Activated naive CD8-positive, alpha-beta T cell treated with anti-CD3 and anti-CD28 coated beads, Interleukin-2, amount 10 ng/mL, durations not matched to agents 7 days and 5 days (primary cell): ENCODE results near the gene SCNN1A. TPM values are rescaled to one million over a fixed set of nuclear protein-coding genes. Genes with fewer than 3 reads are reported as not detected.

ENCODE experiments used
- ATAC-seq: fragments of 150-1000 bp; cut with Tn5 transposase; one replicate; pipeline ENCODE4 v1.10.0; 2021; ENCODE audit warnings: low read depth, moderate library complexity
- POLR2A ChIA-PET: fragments of 350-600 bp; sonication (Branson Sonifier 250); formaldehyde crosslinking; loops from one replicate; lab custom pipeline; 2021; ENCODE audit warnings: antibody characterized with exemption; lab: Charles Lee
- DNase-seq: peaks from one replicate; pipeline ENCODE4 v3.0.0; 2021
- H3K27ac Mint-ChIP-seq: one replicate; pipeline ENCODE4 v1.8.0; 2022; ENCODE audit warnings: mild to moderate bottlenecking, mixed read lengths
- H3K27me3 Mint-ChIP-seq: one replicate; pipeline ENCODE4 v1.8.0; 2022; ENCODE audit warnings: mild to moderate bottlenecking, moderate library complexity, mixed read lengths
- H3K36me3 Mint-ChIP-seq: one replicate; pipeline ENCODE4 v1.8.0; 2021; ENCODE audit warnings: mild to moderate bottlenecking, mixed read lengths
- H3K4me1 Mint-ChIP-seq: one replicate; pipeline ENCODE4 v1.8.0; 2021; ENCODE audit warnings: mixed read lengths
- H3K4me3 Mint-ChIP-seq: one replicate; pipeline ENCODE4 v1.8.0; 2022; ENCODE audit warnings: mild to moderate bottlenecking, moderate library complexity, mixed read lengths
- H3K9me3 Mint-ChIP-seq: one replicate; pipeline ENCODE4 v1.8.0; 2021; ENCODE audit warnings: mixed read lengths
- total RNA-seq, 2 experiments: library from RNA; stranded (reverse); gene quantifications; one replicate each; pipeline ENCODE4 v1.2.3, GENCODE V29; 2021

SCNN1A gene
- total RNA-seq, 2 experiments from 2014 or later = 0.43 to 1.1 TPM

DNA sequence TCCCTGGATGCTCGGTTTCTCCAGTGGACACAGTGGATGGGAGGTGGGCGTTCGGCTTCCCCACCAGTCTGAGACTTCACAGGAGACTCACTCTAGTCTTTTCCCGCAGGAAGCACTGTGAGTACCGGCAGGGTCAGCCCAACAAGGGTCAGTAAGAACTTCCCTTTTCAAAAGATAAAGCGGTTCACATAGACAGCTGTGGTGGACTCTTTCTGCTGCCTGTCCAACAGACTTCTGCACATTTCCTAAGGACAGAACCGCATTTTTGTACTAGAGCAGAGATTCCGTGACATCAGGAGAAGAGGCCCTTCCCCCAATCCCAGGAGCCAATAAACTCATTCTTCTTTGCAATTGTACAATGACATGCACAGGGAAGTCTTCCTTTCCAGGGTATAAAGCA lies 19.0 kb upstream of the SCNN1A start:
- H3K27me3 Mint-ChIP-seq = peaks cover 7% of the 10 kb centered on the region
- no peak for DNase-seq
- H3K9me3 Mint-ChIP-seq = no peaks in the 10 kb centered on the region
- no peaks in the 10 kb centered on the region for H3K4me1 Mint-ChIP-seq
- no peak for ATAC-seq
- H3K4me3 Mint-ChIP-seq = no peak overlapping the region
- POLR2A ChIA-PET = no interaction called here
- H3K36me3 Mint-ChIP-seq = no peaks in the 10 kb centered on the region
- H3K27ac Mint-ChIP-seq = no peak overlapping the region

DNA sequence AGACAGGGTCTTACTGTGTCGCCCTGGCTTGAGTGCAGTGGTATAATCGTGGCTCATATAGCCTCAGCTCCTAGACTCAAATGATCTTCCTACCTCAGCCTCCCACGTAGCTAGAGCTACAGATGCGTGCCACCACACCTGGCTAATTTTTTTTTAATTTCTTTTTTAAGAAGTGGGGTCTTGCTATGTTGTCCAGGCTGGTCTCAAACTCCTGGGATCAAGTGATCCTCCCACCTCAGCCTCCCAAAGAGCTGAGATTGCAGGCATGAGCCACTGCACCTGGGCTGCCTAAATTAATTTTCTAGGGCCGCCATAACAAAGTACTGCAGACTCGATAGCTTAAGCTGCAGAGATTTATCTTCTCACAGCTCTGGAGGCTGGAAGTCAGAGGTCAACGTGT lies 17.7 kb upstream of the SCNN1A start:
- H3K27me3 Mint-ChIP-seq = peaks cover 7% of the 10 kb centered on the region
- H3K9me3 Mint-ChIP-seq = no peaks in the 10 kb centered on the region
- ATAC-seq = no peak
- no peaks in the 10 kb centered on the region for H3K36me3 Mint-ChIP-seq
- no peak overlapping the region for H3K27ac Mint-ChIP-seq
- H3K4me3 Mint-ChIP-seq = no peak overlapping the region
- POLR2A ChIA-PET = no interaction called here
- no peaks in the 10 kb centered on the region for H3K4me1 Mint-ChIP-seq
- DNase-seq = no peak

DNA sequence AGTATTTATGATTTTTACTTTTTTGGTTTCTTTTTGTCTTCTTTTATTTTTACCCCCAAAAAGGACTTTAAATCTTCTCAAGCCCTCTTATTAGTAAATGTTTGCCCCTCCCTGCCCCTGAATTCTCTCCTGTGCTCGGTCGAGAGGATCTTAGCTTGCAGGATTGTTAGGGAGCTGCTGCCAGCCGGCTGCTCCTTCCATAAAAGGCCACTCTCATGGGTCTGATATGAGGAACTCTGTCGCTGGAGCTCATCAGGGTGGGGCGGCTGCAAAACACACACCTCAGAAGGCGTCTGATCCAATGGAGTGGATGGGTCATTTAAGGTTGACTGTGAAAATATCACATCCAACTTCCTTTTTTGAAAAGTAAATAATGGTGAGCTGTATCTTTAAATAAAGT lies 17.1 kb upstream of the SCNN1A start:
- Mint-ChIP-seq H3K4me1 (no peaks in the 10 kb centered on the region), H3K36me3 (no peaks in the 10 kb centered on the region), H3K27me3 (peaks cover 7% of the 10 kb centered on the region), H3K9me3 (no peaks in the 10 kb centered on the region), H3K27ac (no peak overlapping the region), H3K4me3 (no peak overlapping the region)
- POLR2A ChIA-PET = no interaction called here
- DNase-seq (no peak), ATAC-seq (no peak)

DNA sequence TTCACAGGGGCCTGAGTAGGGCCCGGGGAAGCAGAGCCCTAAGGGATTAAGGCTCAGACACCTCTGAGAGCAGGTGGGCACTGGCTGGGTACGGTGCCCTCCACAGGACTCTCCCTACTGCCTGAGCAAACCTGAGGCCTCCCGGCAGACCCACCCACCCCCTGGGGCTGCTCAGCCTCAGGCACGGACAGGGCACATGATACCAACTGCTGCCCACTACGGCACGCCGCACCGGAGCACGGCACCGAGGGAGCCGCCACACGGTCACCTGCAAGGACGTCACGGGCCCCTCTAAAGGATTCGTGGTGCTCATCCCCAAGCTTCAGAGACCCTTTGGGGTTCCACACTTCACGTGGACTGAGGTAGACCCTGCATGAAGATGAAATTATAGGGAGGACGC lies 15.7 kb upstream of the SCNN1A start:
- DNase-seq (no peak), ATAC-seq (no peak)
- no peaks in the 10 kb centered on the region for H3K4me1 Mint-ChIP-seq
- no peaks in the 10 kb centered on the region for H3K36me3 Mint-ChIP-seq
- peaks cover 11% of the 10 kb centered on the region for H3K27me3 Mint-ChIP-seq
- no peak overlapping the region for H3K4me3 Mint-ChIP-seq
- POLR2A ChIA-PET = no interaction called here
- no peaks in the 10 kb centered on the region for H3K9me3 Mint-ChIP-seq
- H3K27ac Mint-ChIP-seq = no peak overlapping the region

DNA sequence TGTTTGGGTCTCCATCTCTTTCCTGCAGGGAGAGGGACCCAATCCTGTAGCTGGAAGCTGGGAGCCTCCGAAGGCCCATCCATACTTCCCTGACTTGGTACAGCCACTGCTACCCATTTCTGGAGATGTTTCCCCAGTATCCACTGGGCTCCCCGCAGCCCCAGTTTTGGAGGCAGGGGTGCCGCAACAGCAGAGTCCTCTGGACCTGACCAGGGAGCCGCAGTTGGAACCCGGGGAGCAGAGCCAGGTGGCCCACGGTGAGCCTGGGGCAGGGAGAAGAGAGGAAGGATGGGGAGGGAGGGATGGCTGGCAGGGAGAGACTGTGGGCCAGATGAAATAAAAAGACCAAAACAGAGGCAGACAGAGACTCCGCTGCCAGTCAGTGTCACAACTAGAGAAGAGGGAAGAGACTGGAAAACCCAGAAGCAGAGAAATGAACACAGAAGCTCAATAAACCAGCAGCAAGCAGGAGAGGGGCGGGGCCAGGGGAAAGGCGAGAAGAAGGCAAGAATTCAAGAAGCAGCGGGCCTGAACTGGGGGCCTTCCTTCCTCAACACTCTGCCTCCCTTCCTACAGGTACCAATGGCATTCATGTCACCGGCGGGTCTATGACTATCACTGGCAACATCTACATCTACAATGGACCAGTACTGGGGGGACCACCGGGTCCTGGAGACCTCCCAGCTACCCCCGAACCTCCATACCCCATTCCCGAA lies 14.9 kb upstream of the SCNN1A start:
- POLR2A ChIA-PET = no interaction called here
- ATAC-seq = no peak
- no peaks in the 10 kb centered on the region for H3K36me3 Mint-ChIP-seq
- H3K4me1 Mint-ChIP-seq = no peaks in the 10 kb centered on the region
- H3K27ac Mint-ChIP-seq = no peak overlapping the region
- H3K9me3 Mint-ChIP-seq = no peaks in the 10 kb centered on the region
- no peak overlapping the region for H3K4me3 Mint-ChIP-seq
- H3K27me3 Mint-ChIP-seq = peaks cover 12% of the 10 kb centered on the region
- DNase-seq = no peak

DNA sequence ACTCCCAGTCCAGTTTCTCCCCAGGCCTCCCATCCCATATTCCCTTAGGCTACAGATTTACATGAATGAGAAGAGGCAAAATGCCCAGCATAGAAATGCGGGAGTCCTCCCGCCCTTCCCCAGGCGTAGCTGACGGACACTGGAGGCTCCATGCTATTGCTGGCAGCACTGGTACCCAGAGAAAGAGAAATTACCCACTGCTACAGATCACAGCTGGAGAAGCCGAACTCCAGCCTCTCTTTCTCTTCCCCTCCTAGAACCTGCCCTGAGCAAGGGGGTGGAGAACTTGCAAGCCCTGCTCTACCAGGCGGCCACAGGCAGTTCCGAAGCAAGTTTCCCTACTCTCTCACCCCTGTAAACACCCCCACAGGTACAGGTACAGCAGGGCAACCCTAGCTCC lies 12.2 kb upstream of the SCNN1A start:
- Mint-ChIP-seq H3K36me3 (no peaks in the 10 kb centered on the region), H3K4me1 (no peaks in the 10 kb centered on the region), H3K4me3 (no peak overlapping the region), H3K9me3 (no peaks in the 10 kb centered on the region), H3K27me3 (peaks cover 23% of the 10 kb centered on the region), H3K27ac (no peak overlapping the region)
- ATAC-seq = no peak
- no peak for DNase-seq
- POLR2A ChIA-PET = no interaction called here

DNA sequence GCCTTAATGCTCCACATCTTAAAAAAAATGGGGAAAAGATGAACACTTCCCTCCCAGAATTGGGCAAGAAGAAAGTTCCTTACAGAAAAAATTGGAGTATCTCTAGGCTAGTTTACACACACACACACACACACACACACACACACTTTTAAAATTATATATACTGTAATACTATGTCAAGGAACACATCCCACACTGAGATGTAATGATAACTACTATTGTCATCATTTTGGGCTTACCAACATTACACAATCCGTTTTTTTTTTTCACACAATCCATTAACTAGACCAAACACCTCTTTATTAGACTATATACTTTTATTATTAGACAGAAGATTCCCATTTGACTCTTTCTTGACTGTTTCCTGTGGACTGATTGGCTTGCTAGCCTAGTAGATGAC lies 11.1 kb upstream of the SCNN1A start:
- H3K4me3 Mint-ChIP-seq = no peak overlapping the region
- no peaks in the 10 kb centered on the region for H3K36me3 Mint-ChIP-seq
- POLR2A ChIA-PET = no interaction called here
- no peak for ATAC-seq
- DNase-seq = no peak
- peaks cover 32% of the 10 kb centered on the region for H3K27me3 Mint-ChIP-seq
- H3K9me3 Mint-ChIP-seq = no peaks in the 10 kb centered on the region
- no peak overlapping the region for H3K27ac Mint-ChIP-seq
- no peaks in the 10 kb centered on the region for H3K4me1 Mint-ChIP-seq

DNA sequence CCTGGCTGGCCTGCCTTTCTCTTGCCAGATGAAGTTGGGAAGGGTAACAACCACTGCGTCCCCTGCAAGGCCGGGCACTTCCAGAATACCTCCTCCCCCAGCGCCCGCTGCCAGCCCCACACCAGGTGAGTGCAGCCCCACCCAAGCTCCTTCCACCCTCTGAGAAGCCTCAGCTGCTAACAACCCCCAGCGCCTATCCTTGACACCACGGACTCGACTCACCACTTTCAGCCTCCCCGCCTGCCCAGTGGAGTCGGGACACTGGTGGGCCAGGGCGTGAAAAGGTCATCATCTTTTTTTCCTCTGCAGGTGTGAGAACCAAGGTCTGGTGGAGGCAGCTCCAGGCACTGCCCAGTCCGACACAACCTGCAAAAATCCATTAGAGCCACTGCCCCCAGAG lies 10.7 kb upstream of the SCNN1A start:
- DNase-seq (no peak), ATAC-seq (no peak)
- Mint-ChIP-seq H3K36me3 (no peaks in the 10 kb centered on the region), H3K27ac (no peak overlapping the region), H3K27me3 (peaks cover 34% of the 10 kb centered on the region), H3K4me1 (no peaks in the 10 kb centered on the region), H3K9me3 (no peaks in the 10 kb centered on the region), H3K4me3 (no peak overlapping the region)
- POLR2A ChIA-PET = interaction anchor here (1.0 kb wide), 1 partner anchor 52 kb away, joined by 3 read pairs; no protein-coding TSS in a partner anchor

DNA sequence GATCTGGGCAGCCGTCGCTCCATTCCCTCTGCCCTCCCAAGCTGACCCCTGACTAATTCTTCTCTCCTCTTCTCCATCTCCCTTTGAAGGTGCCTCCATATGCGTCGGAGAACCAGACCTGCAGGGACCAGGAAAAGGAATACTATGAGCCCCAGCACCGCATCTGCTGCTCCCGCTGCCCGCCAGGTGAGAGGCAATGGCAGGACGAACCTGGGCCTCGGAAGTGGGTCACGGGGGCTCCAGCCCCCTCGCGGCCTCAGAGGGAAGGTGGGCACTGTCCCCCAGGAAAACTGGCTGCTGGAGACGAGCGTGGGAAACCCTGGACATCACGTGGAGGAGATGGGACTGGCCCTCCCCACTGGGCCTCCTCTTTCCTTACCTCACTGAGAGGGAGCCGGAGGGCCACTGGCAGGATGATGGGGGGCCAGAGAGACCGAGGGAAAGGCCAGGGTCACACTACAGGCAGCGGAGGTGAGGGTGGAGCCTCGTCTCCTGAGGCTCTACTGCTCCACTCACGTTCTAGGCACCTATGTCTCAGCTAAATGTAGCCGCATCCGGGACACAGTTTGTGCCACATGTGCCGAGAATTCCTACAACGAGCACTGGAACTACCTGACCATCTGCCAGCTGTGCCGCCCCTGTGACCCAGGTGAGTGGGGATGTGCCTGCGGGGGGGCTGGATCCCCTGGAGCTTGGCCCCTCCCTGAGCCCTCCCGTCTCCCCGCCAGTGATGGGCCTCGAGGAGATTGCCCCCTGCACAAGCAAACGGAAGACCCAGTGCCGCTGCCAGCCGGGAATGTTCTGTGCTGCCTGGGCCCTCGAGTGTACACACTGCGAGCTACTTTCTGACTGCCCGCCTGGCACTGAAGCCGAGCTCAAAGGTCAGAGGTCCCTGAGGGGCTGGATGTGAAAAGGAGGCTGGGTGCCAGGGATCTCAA lies 9.4 kb upstream of the SCNN1A start:
- H3K27ac Mint-ChIP-seq = peak overlapping the region; percentile 23
- H3K4me3 Mint-ChIP-seq = no peak overlapping the region
- no peaks in the 10 kb centered on the region for H3K4me1 Mint-ChIP-seq
- DNase-seq (no peak), ATAC-seq (no peak)
- no peaks in the 10 kb centered on the region for H3K36me3 Mint-ChIP-seq
- POLR2A ChIA-PET = interaction anchor here (1.0 kb wide), 1 partner anchor 51 kb away, joined by 3 read pairs; no protein-coding TSS in a partner anchor
- no peaks in the 10 kb centered on the region for H3K9me3 Mint-ChIP-seq
- H3K27me3 Mint-ChIP-seq = peaks cover 37% of the 10 kb centered on the region

DNA sequence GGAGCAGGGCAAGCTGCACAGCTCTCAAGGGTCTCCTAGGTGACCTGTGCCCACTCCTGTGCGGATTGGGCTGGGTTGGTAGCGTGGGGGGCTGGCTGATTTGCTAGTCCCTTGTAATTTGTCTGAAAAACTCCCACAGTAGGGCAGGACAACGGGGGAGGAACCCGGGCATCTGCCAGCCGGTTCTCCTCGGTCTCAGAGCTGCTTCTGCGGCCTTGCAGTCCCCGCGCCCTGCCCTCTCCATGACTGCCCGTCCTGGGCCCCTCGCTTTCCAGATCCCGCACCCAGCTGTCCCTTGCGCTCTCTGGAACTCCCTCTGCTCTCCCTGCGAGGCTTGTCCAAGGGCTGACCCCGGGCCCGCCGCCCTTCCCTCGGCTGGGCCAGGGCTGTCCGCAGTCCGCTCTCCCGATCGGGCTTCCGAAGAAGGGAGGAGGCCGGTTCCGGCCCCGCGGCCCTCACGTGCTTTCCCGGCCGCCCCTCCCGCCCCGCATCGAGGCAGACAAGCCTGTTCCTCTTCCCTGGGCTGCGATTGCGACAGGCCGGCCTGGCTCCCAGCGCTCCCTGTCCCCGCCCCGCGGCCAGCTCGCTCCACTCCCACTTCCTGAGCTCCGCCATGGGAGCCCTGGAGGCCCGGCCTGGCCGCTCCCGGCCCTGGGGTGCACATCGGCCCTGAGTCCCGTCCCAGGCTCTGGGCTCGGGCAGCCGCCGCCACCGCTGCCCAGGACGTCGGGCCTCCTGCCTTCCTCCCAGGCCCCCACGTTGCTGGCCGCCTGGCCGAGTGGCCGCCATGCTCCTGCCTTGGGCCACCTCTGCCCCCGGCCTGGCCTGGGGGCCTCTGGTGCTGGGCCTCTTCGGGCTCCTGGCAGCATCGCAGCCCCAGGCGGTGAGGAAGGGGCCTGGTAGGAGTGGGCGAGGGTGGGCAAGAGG lies 8.5 kb upstream of the SCNN1A start, which contains the start of gene LTBR:
Gene LTBR (plus strand): TSS at position 591 of the 927 bp plus-strand sequence. CDS start 197 bp downstream, at position 788.
- POLR2A ChIA-PET = no interaction called here
- no peak for ATAC-seq
- H3K27ac Mint-ChIP-seq = peak within 1 kb of the TSS; percentile 23
- peaks cover 37% of the 10 kb centered on the region for H3K27me3 Mint-ChIP-seq
- no peak within 1 kb of the TSS for H3K4me3 Mint-ChIP-seq
- H3K36me3 Mint-ChIP-seq = no peaks in the 10 kb centered on the region
- no peak for DNase-seq
- H3K9me3 Mint-ChIP-seq = no peaks in the 10 kb centered on the region
- no peaks in the 10 kb centered on the region for H3K4me1 Mint-ChIP-seq

DNA sequence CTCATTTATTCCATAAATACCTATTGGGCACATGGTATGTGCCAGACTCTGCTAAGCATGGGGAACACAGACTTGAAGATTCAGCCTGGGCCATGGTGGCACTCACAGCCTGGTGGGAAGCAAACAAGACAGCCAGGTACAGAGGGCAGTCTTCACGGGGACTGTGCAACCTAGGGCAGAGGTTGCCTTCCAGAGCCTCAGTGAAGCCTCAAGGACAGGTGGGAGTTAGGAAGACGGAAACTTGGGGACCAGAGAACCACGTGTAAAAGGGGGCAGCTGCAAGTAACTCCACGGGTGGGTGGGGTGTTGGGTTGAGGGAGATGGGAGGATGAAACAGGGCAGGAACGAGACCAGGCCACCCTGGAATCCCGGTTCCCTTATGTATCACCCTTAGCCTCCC lies 7.6 kb upstream of the SCNN1A start:
- ATAC-seq (no peak), DNase-seq (no peak)
- no peaks in the 10 kb centered on the region for H3K9me3 Mint-ChIP-seq
- peaks cover 36% of the 10 kb centered on the region for H3K27me3 Mint-ChIP-seq
- POLR2A ChIA-PET = no interaction called here
- H3K36me3 Mint-ChIP-seq = no peaks in the 10 kb centered on the region
- H3K27ac Mint-ChIP-seq = no peak overlapping the region
- H3K4me1 Mint-ChIP-seq = no peaks in the 10 kb centered on the region
- H3K4me3 Mint-ChIP-seq = no peak overlapping the region

DNA sequence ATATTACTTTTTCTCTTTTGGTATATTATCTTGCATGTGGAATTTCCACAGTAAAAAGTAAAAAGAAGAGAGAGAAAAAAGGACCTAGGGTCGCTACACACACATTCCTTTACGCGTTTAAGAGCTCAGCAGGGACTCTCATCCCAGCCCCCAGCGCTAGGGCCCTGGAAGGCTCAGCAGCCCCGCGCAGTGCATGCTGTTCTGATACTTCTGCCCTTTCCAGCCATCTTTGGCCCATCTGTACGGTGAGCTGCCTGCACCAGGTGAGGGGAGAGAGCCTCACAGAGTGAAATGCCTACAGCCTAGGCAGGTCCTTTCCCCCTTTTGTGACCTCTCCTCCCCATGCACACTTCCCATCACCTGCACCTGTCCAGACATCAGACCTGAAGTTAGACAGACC lies 7.0 kb upstream of the SCNN1A start:
- peaks cover 4% of the 10 kb centered on the region for H3K4me1 Mint-ChIP-seq
- H3K27ac Mint-ChIP-seq = no peak overlapping the region
- no peaks in the 10 kb centered on the region for H3K9me3 Mint-ChIP-seq
- no peak overlapping the region for H3K4me3 Mint-ChIP-seq
- DNase-seq (no peak), ATAC-seq (no peak)
- peaks cover 35% of the 10 kb centered on the region for H3K27me3 Mint-ChIP-seq
- H3K36me3 Mint-ChIP-seq = no peaks in the 10 kb centered on the region
- POLR2A ChIA-PET = no interaction called here
